ENCODE results near the gene SLC2A3. TPM values are rescaled to one million over a fixed set of nuclear protein-coding genes. Genes with fewer than 3 reads are reported as not detected.

The SLC2A3 gene
- total and polyA plus RNA-seq, 4 donors: 2.1 to 20.6 (median 7.0) TPM

GRCh38 chr12:7961395-7962178, 25.6 kb upstream of the SLC2A3 start:
- H3K27me3 ChIP-seq (ENCODE audit: control insufficient read depth in 4 of 4, insufficient read depth in 4 of 4, low read length in 3 of 4): peaks cover 0 to 2% (median 0%) of the 10 kb centered on the region in 4 donors
- no peaks in the 10 kb centered on the region for H3K4me1 ChIP-seq (ENCODE audit: control insufficient read depth in 4 of 4, insufficient read depth in 4 of 4, low read length in 3 of 4)
- H3K9me3 ChIP-seq (ENCODE audit: control insufficient read depth in 4 of 4, low read length in 3 of 4): no peaks in the 10 kb centered on the region
- no peak overlapping the region for H3K4me3 ChIP-seq (ENCODE audit: low read depth in 1 of 3, low read length in 3 of 3)
- WGBS: 84% methylated on average over 12 of the region's 12 CpGs
- no peak overlapping the region for H3K9ac ChIP-seq (ENCODE audit: low read depth in 1 of 2, low read length in 2 of 2)
- H3K27ac ChIP-seq (ENCODE audit: low read depth in 1 of 2, low read length in 2 of 2): peak overlapping the region; percentile 71 to 84
- no peak for DNase-seq (ENCODE audit: low spot score)
- TF ChIP-seq ATF3 (IDR thresholded peaks at IDR 0.05) (no peak), FOXA1 (IDR thresholded peaks at IDR 0.05) (no peak), REST (IDR thresholded peaks at IDR 0.05) (no peak), ZBTB33 (IDR thresholded peaks at IDR 0.05) (no peak), NR2F2 (IDR thresholded peaks at IDR 0.05) (no peak)
- H3K36me3 ChIP-seq (ENCODE audit: control insufficient read depth in 4 of 4, insufficient read depth in 3 of 4, low read depth in 1 of 4, low read length in 3 of 4): no peaks in the 10 kb centered on the region

- DNase-seq (ENCODE audit: low spot score): no peak
- Histone ChIP-seq H3K36me3 (ENCODE audit: control insufficient read depth in 4 of 4, insufficient read depth in 3 of 4, low read depth in 1 of 4, low read length in 3 of 4) (no peaks in the 10 kb centered on the region), H3K9me3 (ENCODE audit: control insufficient read depth in 4 of 4, low read length in 3 of 4) (no peaks in the 10 kb centered on the region), H3K9ac (ENCODE audit: low read depth in 1 of 2, low read length in 2 of 2) (peak overlapping the region in 1 of 2 donors; percentile 64), H3K27ac (ENCODE audit: low read depth in 1 of 2, low read length in 2 of 2) (peak overlapping the region; percentile 9 to 23), H3K27me3 (ENCODE audit: control insufficient read depth in 4 of 4, insufficient read depth in 4 of 4, low read length in 3 of 4) (peaks cover 0 to 2% (median 0%) of the 10 kb centered on the region in 4 donors), H3K4me1 (ENCODE audit: control insufficient read depth in 4 of 4, insufficient read depth in 4 of 4, low read length in 3 of 4) (no peaks in the 10 kb centered on the region), H3K4me3 (ENCODE audit: low read depth in 1 of 3, low read length in 3 of 3) (no peak overlapping the region)
- 48% methylated on average over 3 of the region's 3 CpGs for WGBS
- TF ChIP-seq ZBTB33 (IDR thresholded peaks at IDR 0.05) (no peak), NR2F2 (IDR thresholded peaks at IDR 0.05) (no peak), GABPA (IDR thresholded peaks at IDR 0.05 in 1 of 2, conservative IDR thresholded peaks at IDR 0.05 in 1 of 2) (no peak), FOXA1 (IDR thresholded peaks at IDR 0.05) (no peak), RAD21 (IDR thresholded peaks at IDR 0.05) (no peak), RXRA (IDR thresholded peaks at IDR 0.05) (no peak), HNF4A (conservative IDR thresholded peaks at IDR 0.05) (no peak), HNF4G (IDR thresholded peaks at IDR 0.05) (no peak), CTCF (IDR thresholded peaks at IDR 0.05; ENCODE audit: low read depth, low read length, missing input control) (no peak)
Measured at GRCh38 chr12:7959701-7960121, 23.7 kb upstream of the SLC2A3 start.

Measured in liver (tissue), 9 donors.